Amniotic epithelial cell (primary cell): ENCODE data around the gene LRTM1.

ENCODE experiments used
- DNase-seq: peaks from one replicate; pipeline ENCODE4 v3.0.0-alpha.2; 2010; ENCODE audit warnings: low read depth

LRTM1 gene

GRCh38 chr3:54928046-54928770, at the start of gene LRTM1:
Gene LRTM1, minus strand, starts transcription at chr3:54928059. Its CDS starts 148 bp downstream, at chr3:54927911.
- no peak for DNase-seq

GRCh38 chr3:54977439-54977838, 49.6 kb upstream of the LRTM1 start:
- DNase-seq = no peak

- peak; percentile 16 for DNase-seq
These were observed 43.0 kb upstream of the LRTM1 start for GRCh38 chr3:54970895-54971294.

GRCh38 chr3:54969652-54970051, 41.8 kb upstream of the LRTM1 start:
- no peak for DNase-seq

DNA sequence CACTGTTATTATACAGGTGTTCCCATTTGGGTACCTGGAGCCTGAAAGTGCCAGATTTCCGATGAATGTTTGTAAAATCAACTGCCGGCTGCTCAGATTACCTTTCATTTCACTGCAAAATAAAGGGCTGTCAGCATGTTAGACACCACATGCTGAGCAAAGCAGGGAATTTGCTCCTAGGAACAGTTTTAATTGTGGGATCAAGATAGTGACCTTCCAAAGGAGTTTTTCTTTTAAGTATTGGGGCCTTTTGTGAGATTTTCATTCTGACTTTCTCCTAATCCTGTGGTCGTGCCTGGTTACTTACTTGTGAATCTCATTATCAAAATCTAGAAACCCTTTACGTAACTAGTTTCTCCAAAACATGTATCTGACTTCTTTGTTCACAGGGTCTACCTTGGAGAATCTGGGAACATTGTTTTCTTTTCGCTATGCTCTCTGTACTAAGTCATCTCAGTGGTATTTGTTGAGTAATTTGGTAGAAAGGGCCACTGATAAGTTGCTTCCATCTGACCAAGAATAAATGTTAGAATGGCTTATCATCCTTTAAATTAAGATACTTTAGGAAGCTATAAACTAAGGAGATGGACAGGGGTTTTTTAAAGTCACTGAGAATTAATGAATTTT, 40.8 kb upstream of the LRTM1 start:
- peak; percentile 87 for DNase-seq

DNA sequence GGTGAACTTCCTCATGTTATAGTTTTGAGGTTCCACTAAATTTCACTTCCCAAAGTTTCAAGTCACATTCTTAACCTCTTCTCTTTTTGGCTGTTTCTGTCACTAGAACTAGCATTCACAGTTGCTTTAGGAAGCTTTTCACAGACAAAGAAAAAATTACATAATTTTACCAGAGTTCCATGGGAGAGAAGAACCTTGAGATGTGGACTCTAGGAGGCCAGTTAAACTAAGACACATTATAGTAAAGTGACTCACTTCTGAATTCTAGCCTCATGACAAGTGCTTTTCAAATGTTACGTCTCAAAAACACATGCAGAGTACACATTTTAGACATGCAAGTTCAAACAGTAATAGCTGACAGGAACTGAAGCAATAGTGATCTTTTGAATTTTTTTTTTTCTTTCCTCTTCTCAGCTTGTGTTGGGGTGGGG, 39.9 kb upstream of the LRTM1 start:
- DNase-seq = peak; percentile 64

GRCh38 chr3:54966979-54967378, 39.1 kb upstream of the LRTM1 start:
- DNase-seq = no peak

GRCh38 chr3:54965746-54966145, 37.9 kb upstream of the LRTM1 start:
- peak; percentile 79 for DNase-seq

DNA sequence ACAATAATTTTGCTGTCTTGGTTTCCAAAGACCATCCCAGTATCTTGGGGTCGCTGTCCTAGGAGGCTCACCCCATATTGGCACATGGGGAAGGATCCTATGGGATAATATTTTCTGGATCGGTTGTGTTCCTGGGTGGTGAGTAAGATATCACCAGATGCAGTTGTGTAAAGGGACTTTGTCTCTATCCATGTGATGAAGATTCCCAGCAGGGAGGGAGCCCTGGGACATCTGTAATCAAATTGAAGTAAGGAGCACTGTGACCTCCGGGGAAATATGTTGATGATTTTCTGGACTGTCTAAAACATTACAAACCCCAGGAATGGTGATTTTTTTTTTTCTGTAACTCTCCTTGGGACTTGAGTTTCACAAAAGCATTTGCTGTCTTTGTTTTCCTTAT, 36.2 kb upstream of the LRTM1 start:
- DNase-seq = no peak

GRCh38 chr3:54963641-54964040, 35.8 kb upstream of the LRTM1 start:
- no peak for DNase-seq

DNA sequence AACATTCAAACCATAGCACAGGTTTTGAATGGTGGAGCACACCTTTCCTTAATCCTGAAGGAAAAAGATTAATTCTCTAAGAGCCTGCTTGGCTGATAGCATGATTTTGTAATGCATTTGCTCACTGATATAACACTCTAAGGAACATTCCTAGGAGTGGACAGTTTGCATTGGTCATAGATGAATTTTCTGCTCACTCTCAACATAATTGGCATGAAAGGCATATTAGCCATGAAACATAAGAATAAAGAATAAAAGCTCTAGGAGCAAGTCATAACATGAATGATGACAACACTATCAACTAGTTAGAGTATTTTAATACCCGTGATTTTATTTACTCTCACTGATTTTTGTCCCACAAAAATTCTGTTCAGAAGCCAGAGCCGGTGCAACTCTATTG, 34.3 kb upstream of the LRTM1 start:
- no peak for DNase-seq

DNA sequence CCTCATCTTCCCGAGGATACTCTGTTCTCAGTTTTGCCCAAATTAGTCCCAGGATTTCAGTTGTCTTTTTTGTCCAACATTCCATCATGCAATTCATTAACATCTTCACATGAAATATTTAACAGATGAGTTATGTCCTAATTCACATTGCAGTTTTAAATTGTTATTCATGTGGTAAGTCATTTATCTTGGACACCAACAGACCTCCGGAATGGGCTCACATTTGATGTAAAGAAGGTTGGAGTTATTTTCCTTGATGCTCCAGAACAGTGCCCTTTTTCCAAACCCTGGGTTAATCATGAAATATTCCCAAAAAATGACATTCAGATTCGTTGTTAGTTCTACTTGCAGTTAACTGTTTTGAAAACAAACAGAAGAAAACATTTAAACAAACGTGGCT, 32.8 kb upstream of the LRTM1 start:
- no peak for DNase-seq

DNA sequence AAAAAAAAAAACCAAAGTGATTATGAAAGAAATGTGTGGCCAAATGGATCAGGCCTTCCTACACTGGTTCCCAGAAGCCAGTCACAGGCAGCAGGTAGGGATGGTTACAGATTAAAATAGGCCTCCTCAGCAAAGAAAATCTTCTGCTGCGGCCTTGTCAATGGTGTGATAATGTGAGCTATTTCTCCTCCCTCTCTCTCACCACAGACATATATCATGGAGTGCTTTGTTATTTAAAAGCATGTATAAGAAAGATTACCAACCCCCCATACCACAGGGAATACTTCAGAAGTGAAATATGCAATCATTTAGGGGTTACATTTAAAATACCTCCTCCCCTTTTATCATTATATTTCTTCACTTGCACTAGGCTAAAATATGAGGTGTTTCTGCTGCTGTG, 32.2 kb upstream of the LRTM1 start:
- DNase-seq = peak; percentile 70

DNA sequence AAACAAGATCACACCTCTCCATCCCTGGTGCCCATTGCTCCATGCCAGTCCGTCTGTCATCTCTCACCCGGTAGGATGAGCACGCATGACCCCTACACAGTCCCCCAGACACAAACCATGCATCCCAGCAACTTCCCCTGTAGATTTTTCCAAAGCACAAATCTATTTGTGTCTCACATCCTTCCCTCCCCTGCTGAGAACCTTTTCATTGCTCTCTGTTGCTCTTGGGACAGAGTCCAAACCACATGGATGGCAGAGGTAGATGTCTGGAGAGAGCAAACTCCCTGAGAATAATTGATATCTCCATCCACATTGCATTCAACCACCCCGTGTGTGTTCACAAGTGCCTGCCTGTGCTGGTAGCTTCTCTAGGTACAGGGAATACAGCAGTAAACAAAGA, 29.9 kb upstream of the LRTM1 start:
- peak; percentile 25 for DNase-seq

DNA sequence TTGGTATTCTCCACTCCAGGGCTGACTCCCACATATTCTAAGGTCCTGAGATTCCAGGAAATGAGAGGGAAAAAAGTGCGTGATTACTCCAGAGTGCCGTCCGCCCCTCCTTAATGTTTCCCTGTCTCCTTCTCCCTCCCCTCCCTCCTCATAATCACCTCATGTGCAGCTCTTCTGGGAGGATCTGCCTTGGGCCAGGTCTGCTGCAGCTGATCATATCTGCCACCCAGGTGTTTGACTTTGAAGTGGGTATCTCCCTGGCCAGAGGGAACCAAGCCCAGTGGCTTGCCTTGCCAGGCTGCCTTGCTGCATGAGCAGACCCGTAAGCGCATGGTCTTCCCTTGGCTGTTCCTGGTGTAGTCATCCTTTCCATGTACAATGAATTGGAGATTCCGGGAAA, 28.1 kb upstream of the LRTM1 start:
- DNase-seq = no peak

GRCh38 chr3:54955496-54955895, 27.6 kb upstream of the LRTM1 start:
- DNase-seq = no peak

GRCh38 chr3:54954521-54954920, 26.7 kb upstream of the LRTM1 start:
- no peak for DNase-seq

- peak; percentile 43 for DNase-seq
These were observed 26.2 kb upstream of the LRTM1 start for GRCh38 chr3:54954022-54954421.

GRCh38 chr3:54951405-54951804, 23.5 kb upstream of the LRTM1 start:
- peak; percentile 75 for DNase-seq

GRCh38 chr3:54950391-54951003, 22.6 kb upstream of the LRTM1 start:
- no peak for DNase-seq

DNA sequence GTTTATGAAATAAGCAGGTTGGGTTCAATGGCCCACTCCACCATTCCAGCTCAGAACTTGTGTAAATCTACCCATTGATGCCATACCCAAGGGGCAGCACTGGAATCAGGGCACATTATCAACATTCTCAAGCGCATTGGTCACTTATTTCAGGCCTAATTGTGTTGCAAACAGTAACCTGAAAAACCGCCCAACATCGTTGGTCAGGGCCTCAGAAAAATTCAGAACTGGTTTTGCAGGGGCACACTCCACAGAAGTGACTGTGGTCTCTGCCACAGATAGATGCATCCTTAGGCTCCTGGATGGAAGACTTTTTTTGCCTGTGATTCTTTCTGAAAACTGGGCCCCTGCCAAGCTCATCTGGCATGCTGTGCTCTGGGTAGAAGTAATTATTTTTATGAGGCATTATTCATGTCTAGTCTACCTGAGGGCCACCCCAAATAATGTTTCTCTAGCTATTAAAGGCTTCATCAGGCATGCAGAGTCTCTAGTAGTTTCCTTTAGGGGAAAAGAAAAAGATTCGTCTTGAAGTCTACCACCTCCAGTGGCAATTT, 21.7 kb upstream of the LRTM1 start:
- DNase-seq = no peak

- no peak for DNase-seq
These were observed 14.0 kb upstream of the LRTM1 start for GRCh38 chr3:54941690-54942362.

GRCh38 chr3:54940971-54941370, 13.1 kb upstream of the LRTM1 start:
- no peak for DNase-seq
